Activated T-cell treated with anti-CD3 and anti-CD28 coated beads, Interleukin-2, amount 50 U/mL, for 72 hours (primary cell): ENCODE measurements around the gene RIOK3. TPM values are rescaled to one million over a fixed set of nuclear protein-coding genes. Genes with fewer than 3 reads are reported as not detected.

ENCODE experiments used
- ATAC-seq, 2 donors: fragments of 150-1000 bp; cut with Tn5 transposase; replicated peaks in 1 of 2; 2 replicates each; pipeline ENCODE4 v1.10.0; 2021; ENCODE audit warnings: moderate library complexity in 2 of 2, mild to moderate bottlenecking in 1 of 2
- DNase-seq, 2 donors: peaks; one replicate each; pipeline ENCODE4 v3.0.0; 2021 to 2022; ENCODE audit warnings: mixed read lengths in 1 of 2
- H3K27ac Mint-ChIP-seq: one replicate; pipeline ENCODE4 v1.8.0; 2022; ENCODE audit warnings: mild to moderate bottlenecking, moderate library complexity, mixed read lengths
- H3K27me3 Mint-ChIP-seq: one replicate; pipeline ENCODE4 v1.8.0; 2022; ENCODE audit warnings: low read depth, mixed read lengths
- H3K36me3 Mint-ChIP-seq, 2 donors: one replicate each; pipeline ENCODE4 v1.8.0; 2022; ENCODE audit warnings: mixed read lengths in 2 of 2, mild to moderate bottlenecking in 1 of 2; ENCODE audit not compliant: insufficient read depth in 2 of 2
- H3K4me1 Mint-ChIP-seq: one replicate; pipeline ENCODE4 v1.8.0; 2022; ENCODE audit warnings: low read depth, mixed read lengths
- H3K4me3 Mint-ChIP-seq, 2 donors: one replicate each; pipeline ENCODE4 v1.8.0; 2022; ENCODE audit warnings: mild to moderate bottlenecking in 2 of 2, mixed read lengths in 2 of 2, moderate library complexity in 2 of 2
- H3K9me3 Mint-ChIP-seq, 2 donors: one replicate each; pipeline ENCODE4 v1.8.0; 2022; ENCODE audit warnings: mixed read lengths in 2 of 2
- total RNA-seq, 2 donors: library from RNA; stranded (reverse); gene quantifications; one replicate each; pipeline ENCODE4 v1.2.3, GENCODE V29; 2022

The RIOK3 gene
- total RNA-seq, 2 donors from 2014 or later: 75.9 to 95.8 TPM

DNA sequence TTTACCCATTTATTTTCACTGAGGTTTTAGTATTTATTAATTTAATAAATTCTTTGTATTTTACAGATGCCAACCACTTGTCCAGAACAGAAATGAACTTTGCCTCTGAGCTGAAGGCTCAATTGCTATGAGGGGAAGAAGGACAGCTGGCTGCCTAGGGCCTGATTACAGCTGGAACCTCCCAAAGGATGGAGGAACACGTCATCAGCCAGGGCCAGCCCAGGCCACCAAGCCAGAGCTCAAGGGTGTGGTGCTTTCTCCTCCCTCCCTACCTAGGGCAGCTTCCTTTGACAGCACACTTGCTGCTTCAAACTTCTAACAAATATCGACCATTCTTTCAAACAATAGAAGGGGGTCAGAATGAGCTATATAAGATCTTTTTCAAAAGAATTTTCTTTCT, 19.7 kb upstream of the RIOK3 start:
- Mint-ChIP-seq H3K4me3 (no peak overlapping the region), H3K9me3 (no peaks in the 10 kb centered on the region), H3K36me3 (peaks cover 0 to 1% of the 10 kb centered on the region in 2 donors), H3K4me1 (peaks cover 16% of the 10 kb centered on the region), H3K27ac (no peak overlapping the region), H3K27me3 (no peaks in the 10 kb centered on the region)
- DNase-seq: no peak
- ATAC-seq: no peak

- peaks cover 26% of the 10 kb centered on the region for H3K4me1 Mint-ChIP-seq
- H3K27ac Mint-ChIP-seq: peak overlapping the region; percentile 13
Measured at GRCh38 chr18:23437357-23438045, 15.6 kb upstream of the RIOK3 start.

DNA sequence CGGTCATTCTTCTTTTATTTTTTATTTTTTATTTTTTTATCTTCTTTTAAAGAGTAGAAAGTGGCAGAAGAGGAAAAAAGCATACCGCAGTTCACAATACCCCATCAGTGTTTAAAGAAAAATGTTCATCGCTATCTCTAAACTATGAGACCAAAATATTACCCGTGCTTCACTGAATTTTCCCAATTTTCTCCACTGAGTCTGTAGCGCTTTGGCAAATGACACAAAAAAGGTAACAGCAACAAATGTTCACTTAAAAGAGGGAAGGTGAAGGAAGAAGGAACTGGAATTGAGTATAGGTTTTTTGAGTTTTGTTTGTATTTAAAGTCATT, 15.1 kb upstream of the RIOK3 start:
- ATAC-seq (no peak), DNase-seq (no peak)
- no peak overlapping the region for H3K27ac Mint-ChIP-seq
- H3K9me3 Mint-ChIP-seq: no peaks in the 10 kb centered on the region
- no peaks in the 10 kb centered on the region for H3K36me3 Mint-ChIP-seq
- no peaks in the 10 kb centered on the region for H3K27me3 Mint-ChIP-seq
- peak overlapping the region; percentile 87 to 92 for H3K4me3 Mint-ChIP-seq
- H3K4me1 Mint-ChIP-seq: peaks cover 26% of the 10 kb centered on the region

More at GRCh38 chr18:23437357-23438045, 15.6 kb upstream of the RIOK3 start:
- ATAC-seq (peak; percentile 99), DNase-seq (peak; percentile 86 to 88)
- Mint-ChIP-seq H3K9me3 (no peaks in the 10 kb centered on the region), H3K27me3 (no peaks in the 10 kb centered on the region), H3K4me3 (peak overlapping the region; percentile 87 to 92), H3K36me3 (no peaks in the 10 kb centered on the region)

DNA sequence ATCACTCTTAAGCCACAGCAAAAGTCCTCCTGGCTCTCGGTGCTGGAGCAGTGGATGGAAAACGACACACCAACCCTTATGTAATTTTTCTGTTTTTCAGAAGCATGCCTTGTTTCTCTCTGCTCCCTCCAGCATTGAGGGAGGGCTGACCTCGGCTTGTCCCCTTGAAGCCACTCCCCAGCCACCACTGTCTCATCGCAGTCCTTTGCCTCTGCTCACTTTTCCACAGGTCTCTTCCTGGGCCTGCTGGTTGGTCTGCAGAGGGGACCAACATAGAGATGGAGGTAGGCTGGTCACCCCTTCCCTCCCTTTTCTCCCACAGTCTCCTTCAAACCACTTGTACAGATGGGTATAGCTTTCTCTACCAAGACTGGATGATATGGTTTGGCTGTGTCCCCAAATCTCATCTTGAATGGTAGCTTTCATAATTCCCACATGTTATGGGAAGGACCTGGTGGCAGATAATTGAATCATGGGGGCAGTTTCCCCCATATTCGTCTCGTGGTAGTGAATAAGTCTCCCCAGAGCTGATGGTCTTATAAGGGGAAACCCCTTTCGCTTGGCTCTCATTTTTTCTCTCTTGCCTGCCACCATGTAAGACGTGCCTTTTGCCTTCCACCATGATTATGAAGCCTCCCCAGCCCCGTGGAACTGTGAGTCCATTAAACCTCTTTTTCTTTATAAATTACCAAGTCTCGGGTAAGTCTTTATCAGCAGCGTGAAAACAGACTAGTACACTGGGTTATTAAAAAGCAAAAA, 14.3 kb upstream of the RIOK3 start:
- no peaks in the 10 kb centered on the region for H3K27me3 Mint-ChIP-seq
- H3K9me3 Mint-ChIP-seq: no peaks in the 10 kb centered on the region
- ATAC-seq (no peak), DNase-seq (no peak)
- H3K36me3 Mint-ChIP-seq: no peaks in the 10 kb centered on the region
- H3K4me1 Mint-ChIP-seq: peaks cover 26% of the 10 kb centered on the region
- H3K4me3 Mint-ChIP-seq: peak overlapping the region; percentile 87 to 92
- H3K27ac Mint-ChIP-seq: no peak overlapping the region

DNA sequence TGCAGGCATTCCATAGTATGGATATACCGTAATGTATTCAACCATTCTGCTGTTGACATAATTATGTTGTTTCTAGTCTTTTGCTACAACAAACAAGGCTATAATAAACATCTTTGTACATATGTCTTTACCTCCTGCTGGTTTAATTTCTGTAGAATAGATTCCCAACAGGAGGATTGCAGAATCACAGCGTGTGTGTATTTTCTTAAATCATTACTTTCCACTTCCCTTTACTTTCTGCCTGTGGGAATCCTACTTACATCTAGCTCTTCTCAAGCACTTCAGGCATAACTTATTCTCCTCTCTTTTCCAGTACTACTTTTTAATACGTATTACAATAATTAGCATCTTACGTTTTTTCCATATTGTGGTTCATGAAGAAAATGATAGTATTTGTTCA, 13.0 kb upstream of the RIOK3 start:
- H3K9me3 Mint-ChIP-seq: no peaks in the 10 kb centered on the region
- DNase-seq (no peak), ATAC-seq (no peak)
- H3K4me1 Mint-ChIP-seq: peaks cover 26% of the 10 kb centered on the region
- no peaks in the 10 kb centered on the region for H3K27me3 Mint-ChIP-seq
- no peak overlapping the region for H3K27ac Mint-ChIP-seq
- H3K36me3 Mint-ChIP-seq: no peaks in the 10 kb centered on the region
- no peak overlapping the region for H3K4me3 Mint-ChIP-seq

DNA sequence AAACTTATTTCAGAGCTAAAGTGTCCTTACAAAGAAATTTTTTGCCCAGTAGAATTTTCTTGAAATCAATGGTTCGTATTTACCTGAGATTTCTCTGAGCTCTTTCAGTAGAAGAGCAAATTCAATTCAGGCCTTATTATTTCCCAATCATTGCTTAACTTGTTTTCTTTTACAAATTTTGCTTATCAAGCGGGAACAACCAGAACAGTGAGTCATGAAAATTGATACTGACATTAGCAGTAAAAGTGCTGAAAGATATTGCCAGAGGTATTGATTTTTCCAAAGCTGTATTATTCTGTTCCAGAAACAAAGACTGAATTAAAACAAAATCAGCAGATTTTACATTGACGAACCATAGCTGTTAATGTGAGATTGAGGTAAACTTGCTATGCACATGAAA, 10.1 kb upstream of the RIOK3 start:
- DNase-seq: no peak
- H3K27me3 Mint-ChIP-seq: peaks cover 7% of the 10 kb centered on the region
- peaks cover 13% of the 10 kb centered on the region for H3K4me1 Mint-ChIP-seq
- no peak overlapping the region for H3K27ac Mint-ChIP-seq
- no peak overlapping the region for H3K4me3 Mint-ChIP-seq
- no peaks in the 10 kb centered on the region for H3K9me3 Mint-ChIP-seq
- no peak for ATAC-seq
- no peaks in the 10 kb centered on the region for H3K36me3 Mint-ChIP-seq

DNA sequence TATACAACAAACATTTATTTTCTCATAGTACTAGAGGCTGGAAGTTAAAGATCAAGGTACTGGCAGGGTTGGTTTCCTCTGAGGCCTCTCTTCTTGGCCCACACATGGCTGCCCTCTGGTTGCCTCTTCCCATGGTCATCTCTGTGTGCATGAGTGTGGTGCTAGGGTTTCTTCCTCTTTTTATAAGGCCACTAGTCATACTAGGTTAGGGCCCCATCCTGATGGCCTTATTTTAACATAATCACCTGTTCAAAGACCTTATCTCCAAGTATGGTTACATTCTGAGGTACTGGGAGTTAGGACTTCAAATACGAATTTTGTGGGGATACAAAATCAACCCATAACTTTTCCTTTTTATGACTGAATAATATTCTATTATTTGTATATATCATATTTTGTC, 4.8 kb upstream of the RIOK3 start:
- peaks cover 7% of the 10 kb centered on the region for H3K27me3 Mint-ChIP-seq
- no peak overlapping the region for H3K4me3 Mint-ChIP-seq
- ATAC-seq (no peak), DNase-seq (no peak)
- H3K27ac Mint-ChIP-seq: no peak overlapping the region
- peaks cover 23% of the 10 kb centered on the region for H3K4me1 Mint-ChIP-seq
- H3K36me3 Mint-ChIP-seq: peaks cover 0 to 2% of the 10 kb centered on the region in 2 donors
- H3K9me3 Mint-ChIP-seq: no peaks in the 10 kb centered on the region

DNA sequence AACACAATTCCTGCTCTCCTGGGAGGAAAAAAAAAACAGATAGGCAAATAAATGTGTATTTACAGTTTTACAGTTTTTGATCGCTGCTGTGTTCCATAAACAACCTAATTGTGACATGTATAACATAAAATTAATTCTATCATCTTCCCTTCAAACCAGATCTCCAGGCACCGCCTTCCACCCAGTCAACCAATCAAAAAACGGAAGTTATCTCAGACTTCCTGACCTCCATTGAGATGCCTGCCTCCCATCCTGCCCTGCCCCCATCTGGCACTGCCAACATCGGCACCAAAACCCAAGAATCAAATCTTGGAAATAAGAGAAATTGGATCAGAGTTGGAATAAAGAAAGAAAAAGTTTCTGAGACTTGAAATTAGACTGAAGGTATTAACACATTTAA, 3.1 kb upstream of the RIOK3 start:
- H3K27ac Mint-ChIP-seq: no peak overlapping the region
- H3K27me3 Mint-ChIP-seq: peaks cover 7% of the 10 kb centered on the region
- DNase-seq (no peak), ATAC-seq (no peak)
- H3K4me1 Mint-ChIP-seq: peaks cover 34% of the 10 kb centered on the region
- no peaks in the 10 kb centered on the region for H3K9me3 Mint-ChIP-seq
- peaks cover 0 to 2% of the 10 kb centered on the region in 2 donors for H3K36me3 Mint-ChIP-seq
- H3K4me3 Mint-ChIP-seq: no peak overlapping the region

- Mint-ChIP-seq H3K36me3 (peaks cover 2 to 5% of the 10 kb centered on the region in 2 donors), H3K4me1 (peaks cover 41% of the 10 kb centered on the region), H3K4me3 (no peak overlapping the region), H3K27me3 (peaks cover 7% of the 10 kb centered on the region), H3K27ac (no peak overlapping the region), H3K9me3 (no peaks in the 10 kb centered on the region)
- ATAC-seq: no peak
- no peak for DNase-seq
Measured at GRCh38 chr18:23451011-23451410, 2.1 kb upstream of the RIOK3 start.

DNA sequence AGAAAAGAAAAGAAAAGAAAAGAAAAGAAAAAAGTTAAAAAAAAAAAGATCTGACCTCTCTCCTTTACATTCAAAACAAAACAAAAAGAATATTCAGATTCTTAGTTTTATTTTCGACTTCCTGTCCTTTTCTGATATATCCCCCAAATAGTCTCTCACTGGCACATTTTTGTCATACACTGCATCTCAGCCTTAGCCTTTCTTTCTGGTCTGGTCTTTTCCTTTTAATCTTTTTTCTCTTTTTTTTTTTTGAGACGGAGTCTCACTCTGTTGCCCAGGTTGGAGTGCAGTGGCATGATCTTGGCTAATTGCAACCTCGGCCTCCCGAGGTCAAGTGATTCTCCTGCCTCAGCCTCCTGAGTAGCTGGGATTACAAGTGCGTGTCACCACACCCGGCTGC, 1.6 kb upstream of the RIOK3 start:
- DNase-seq (no peak), ATAC-seq (no peak)
- peaks cover 41% of the 10 kb centered on the region for H3K4me1 Mint-ChIP-seq
- H3K36me3 Mint-ChIP-seq: peaks cover 2 to 5% of the 10 kb centered on the region in 2 donors
- H3K27me3 Mint-ChIP-seq: peaks cover 7% of the 10 kb centered on the region
- peak overlapping the region in 1 of 2 donors; percentile 98 for H3K4me3 Mint-ChIP-seq
- no peaks in the 10 kb centered on the region for H3K9me3 Mint-ChIP-seq
- H3K27ac Mint-ChIP-seq: no peak overlapping the region

GRCh38 chr18:23452347-23452727, 750 bp upstream of the RIOK3 start:
- Mint-ChIP-seq H3K9me3 (no peaks in the 10 kb centered on the region), H3K4me3 (peak overlapping the region; percentile 97 to 98), H3K36me3 (peaks cover 2 to 11% of the 10 kb centered on the region in 2 donors), H3K27ac (peak overlapping the region; percentile 96), H3K27me3 (peaks cover 6% of the 10 kb centered on the region), H3K4me1 (peaks cover 48% of the 10 kb centered on the region)
- no peak for ATAC-seq
- DNase-seq: no peak

DNA sequence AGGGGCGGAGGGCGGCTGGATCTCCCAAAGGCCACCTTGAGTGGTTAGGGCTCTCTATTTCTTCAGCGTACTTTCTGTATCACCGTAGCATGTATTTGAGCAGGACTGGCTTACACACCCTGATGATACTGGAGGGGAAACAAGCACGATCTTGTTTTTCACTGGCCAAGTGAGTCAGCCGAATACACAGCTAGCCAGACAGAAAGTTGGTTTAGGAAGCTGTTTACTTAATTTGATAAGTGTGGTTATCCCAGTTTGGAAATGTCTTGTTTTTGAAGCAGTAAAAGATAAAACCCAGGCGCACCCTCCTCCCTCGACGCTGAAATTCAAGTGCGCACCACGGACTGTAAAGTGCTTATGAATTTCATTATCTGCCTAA, 582 bp downstream of the RIOK3 start:
- H3K9me3 Mint-ChIP-seq: no peaks in the 10 kb centered on the region
- no peaks in the 10 kb centered on the region for H3K27me3 Mint-ChIP-seq
- peaks cover 62% of the 10 kb centered on the region for H3K4me1 Mint-ChIP-seq
- ATAC-seq (peak; percentile 30), DNase-seq (no peak)
- H3K4me3 Mint-ChIP-seq: peak overlapping the region; percentile 97 to 98
- peaks cover 2 to 11% of the 10 kb centered on the region in 2 donors for H3K36me3 Mint-ChIP-seq
- peak overlapping the region; percentile 96 for H3K27ac Mint-ChIP-seq

- Mint-ChIP-seq H3K4me3 (peak overlapping the region; percentile 2 to 29), H3K27ac (no peak overlapping the region), H3K27me3 (no peaks in the 10 kb centered on the region), H3K9me3 (no peaks in the 10 kb centered on the region), H3K4me1 (peaks cover 64% of the 10 kb centered on the region), H3K36me3 (peaks cover 2 to 17% of the 10 kb centered on the region in 2 donors)
- ATAC-seq (no peak), DNase-seq (no peak)
Measured at GRCh38 chr18:23456835-23457234, 3.7 kb downstream of the RIOK3 start.
